ENCODE data around the gene ZNF831.

The ZNF831 gene

DNA sequence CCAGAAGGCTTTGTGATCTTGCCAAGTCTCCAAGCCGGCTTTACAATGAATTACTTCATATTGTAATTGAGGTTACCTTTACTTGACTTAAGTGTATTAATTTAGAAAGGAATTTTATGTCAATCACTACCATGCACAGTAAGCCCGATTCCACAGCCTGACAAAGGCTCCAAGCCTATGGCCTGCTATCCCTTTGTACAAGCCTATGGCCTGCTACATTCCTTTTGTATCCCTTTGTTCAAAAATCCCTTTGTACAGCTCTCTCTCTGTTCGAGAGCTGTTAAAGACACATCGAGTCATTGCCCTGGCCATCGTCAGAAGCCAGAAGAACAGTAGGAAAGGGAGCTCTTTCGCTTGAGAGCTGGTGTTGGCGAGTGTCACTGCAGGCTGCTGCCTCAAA lies 134.1 kb downstream of the ZNF831 start:
- no peak for DNase-seq (ENCODE audit: low read depth in 2 of 3, low spot score in 1 of 3)

- no peak for DNase-seq (ENCODE audit: low read depth in 2 of 3, low spot score in 1 of 3)
Measured at GRCh38 chr20:59299945-59300332, 136.3 kb downstream of the ZNF831 start.

- no peak for DNase-seq (ENCODE audit: low read depth in 2 of 3, low spot score in 1 of 3)
Measured at GRCh38 chr20:59300333-59301081, 136.9 kb downstream of the ZNF831 start, which contains the start of gene EDN3. Gene EDN3, plus strand, starts transcription at chr20:59300611. Its CDS starts 202 bp downstream, at chr20:59300813.

DNA sequence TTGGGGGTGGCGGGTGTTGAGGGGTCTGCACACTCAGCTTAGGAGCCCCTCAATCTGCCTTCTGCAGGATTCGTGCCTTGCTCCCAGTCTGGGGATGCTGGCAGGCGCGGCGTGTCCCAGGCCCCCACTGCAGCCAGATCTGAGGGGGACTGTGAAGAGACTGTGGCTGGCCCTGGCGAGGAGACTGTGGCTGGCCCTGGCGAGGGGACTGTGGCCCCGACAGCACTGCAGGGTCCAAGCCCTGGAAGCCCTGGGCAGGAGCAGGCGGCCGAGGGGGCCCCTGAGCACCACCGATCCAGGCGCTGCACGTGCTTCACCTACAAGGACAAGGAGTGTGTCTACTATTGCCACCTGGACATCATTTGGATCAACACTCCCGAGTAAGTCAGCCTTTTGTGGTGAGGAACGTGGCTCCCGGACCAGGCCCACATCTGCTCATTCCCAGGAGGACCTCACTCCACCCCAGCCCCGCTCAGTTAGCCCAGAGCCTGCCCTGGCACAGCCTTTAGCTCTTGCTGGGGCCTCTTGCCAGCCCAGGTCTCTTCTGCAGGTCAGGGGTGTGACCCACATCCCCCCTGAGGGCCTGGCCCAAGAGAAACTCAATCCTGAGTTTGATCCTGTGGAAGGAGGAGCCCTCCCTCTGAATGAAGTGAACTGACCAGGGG lies 137.9 kb downstream of the ZNF831 start:
- DNase-seq (ENCODE audit: low read depth in 2 of 3, low spot score in 1 of 3), result no peak

DNA sequence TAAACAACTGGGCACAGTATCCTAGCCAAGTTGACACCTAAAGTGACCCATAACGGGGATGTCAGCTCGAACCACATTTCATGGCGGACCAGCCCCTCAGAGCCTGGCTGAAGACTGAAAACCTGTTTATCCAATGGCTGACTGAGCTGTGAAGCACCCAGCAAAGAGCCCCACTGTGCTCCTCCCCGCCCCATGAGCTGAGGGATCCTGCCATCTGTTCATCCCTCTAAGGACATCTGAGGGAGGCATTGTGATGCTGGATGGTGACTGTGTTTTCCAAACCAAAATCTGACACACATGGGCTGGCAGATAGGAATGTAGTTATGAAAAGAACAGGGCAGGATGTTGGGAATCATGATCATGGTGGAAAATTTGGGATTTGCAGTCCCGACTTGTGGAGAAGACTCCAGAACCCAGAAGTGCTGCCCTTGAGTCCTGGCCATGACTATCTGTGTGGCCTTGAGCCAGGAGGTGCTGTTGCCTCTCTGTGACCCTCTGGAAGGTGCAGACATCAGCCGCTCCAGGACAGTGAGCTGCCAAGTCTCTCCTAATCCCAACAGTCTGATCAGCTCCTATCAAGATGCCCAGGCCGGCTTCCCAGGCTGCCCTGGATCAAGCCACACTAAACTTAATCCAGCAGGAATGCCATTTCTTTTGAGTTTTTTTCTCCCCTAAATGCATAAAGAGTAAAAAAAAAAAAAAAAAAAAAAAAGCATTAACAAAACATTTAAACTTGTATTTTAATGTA lies 142.5 kb downstream of the ZNF831 start:
- DNase-seq (ENCODE audit: low read depth in 2 of 3, low spot score in 1 of 3), result no peak

- no peak for DNase-seq (ENCODE audit: low read depth in 2 of 3, low spot score in 1 of 3)
Measured at GRCh38 chr20:59307270-59307669, 143.6 kb downstream of the ZNF831 start.

Data from stimulated activated CD4-positive, alpha-beta T cell treated with anti-CD3 and anti-CD28 coated beads, Interleukin-12 subunit alpha, Interleukin-12 subunit beta, amount 100 ng/mL, for 48 hours (primary cell).